HUES48 (cell line): ENCODE data around the gene CNTN3.

Experiments
- H3K27ac ChIP-seq: one replicate; pipeline ENCODE4 v1.7.0; 2013; ENCODE audit warnings: low read depth, low read length, inconsistent platforms
- H3K27me3 ChIP-seq: 2 replicates; pipeline ENCODE4 v1.6.1; 2013; ENCODE audit warnings: mild to moderate bottlenecking, low read length; ENCODE audit not compliant: control insufficient read depth, insufficient read depth
- H3K36me3 ChIP-seq: 2 replicates; pipeline ENCODE4 v1.6.1; 2013; ENCODE audit warnings: low read length; ENCODE audit not compliant: control insufficient read depth, insufficient read depth
- H3K4me1 ChIP-seq: 2 replicates; pipeline ENCODE4 v1.6.1; 2013; ENCODE audit warnings: mild to moderate bottlenecking, low read length; ENCODE audit not compliant: control insufficient read depth, insufficient read depth
- H3K4me3 ChIP-seq: 2 replicates; pipeline ENCODE4 v1.5.1; 2013; ENCODE audit warnings: mild to moderate bottlenecking, low read depth, low read length
- H3K9ac ChIP-seq: 2 replicates; pipeline ENCODE4 v1.6.1; 2013; ENCODE audit warnings: mild to moderate bottlenecking, low read depth, low read length, moderate library complexity
- H3K9me3 ChIP-seq: 2 replicates; pipeline ENCODE4 v1.6.1; 2013; ENCODE audit warnings: low read length; ENCODE audit not compliant: control insufficient read depth, insufficient read depth

The CNTN3 gene

GRCh38 chr3:74614107-74614967 lies at the start of gene CNTN3:
CNTN3 (minus strand) TSS chr3:74614659; CDS start chr3:74521112, 93,547 bp downstream.
- H3K27me3 ChIP-seq = peaks cover 50% of the 10 kb centered on the region
- H3K4me3 ChIP-seq = peak within 1 kb of the TSS; percentile 56
- no peak within 1 kb of the TSS for H3K9ac ChIP-seq
- H3K9me3 ChIP-seq = no peaks in the 10 kb centered on the region
- peaks cover 8% of the 10 kb centered on the region for H3K4me1 ChIP-seq
- no peak within 1 kb of the TSS for H3K27ac ChIP-seq
- no peaks in the 10 kb centered on the region for H3K36me3 ChIP-seq

GRCh38 chr3:74663178-74663577 lies 48.7 kb upstream of the CNTN3 start:
- H3K4me3 ChIP-seq = no peak overlapping the region
- no peaks in the 10 kb centered on the region for H3K4me1 ChIP-seq
- H3K9me3 ChIP-seq = peaks cover 10% of the 10 kb centered on the region; the same call in 1 of the 2 replicates
- no peak overlapping the region for H3K27ac ChIP-seq
- H3K36me3 ChIP-seq = no peaks in the 10 kb centered on the region
- H3K27me3 ChIP-seq = no peaks in the 10 kb centered on the region
- no peak overlapping the region for H3K9ac ChIP-seq

- no peak overlapping the region for H3K27ac ChIP-seq
- H3K36me3 ChIP-seq = no peaks in the 10 kb centered on the region
Measured at GRCh38 chr3:74661672-74662071, 47.2 kb upstream of the CNTN3 start.

GRCh38 chr3:74651885-74652284 lies 37.4 kb upstream of the CNTN3 start:
- Histone ChIP-seq H3K4me1 (no peaks in the 10 kb centered on the region), H3K27me3 (no peaks in the 10 kb centered on the region), H3K36me3 (no peaks in the 10 kb centered on the region), H3K27ac (no peak overlapping the region), H3K4me3 (no peak overlapping the region), H3K9me3 (no peaks in the 10 kb centered on the region), H3K9ac (no peak overlapping the region)

More at GRCh38 chr3:74661672-74662071, 47.2 kb upstream of the CNTN3 start:
- Histone ChIP-seq H3K9me3 (0 out of 2 replicates have a peak, but pooled peaks cover 4% of the 10 kb centered on the region), H3K27me3 (no peaks in the 10 kb centered on the region), H3K4me1 (no peaks in the 10 kb centered on the region), H3K4me3 (no peak overlapping the region), H3K9ac (no peak overlapping the region)

- H3K4me1 ChIP-seq = no peaks in the 10 kb centered on the region
- H3K27ac ChIP-seq = no peak overlapping the region
- H3K4me3 ChIP-seq = no peak overlapping the region
- no peaks in the 10 kb centered on the region for H3K36me3 ChIP-seq
- no peaks in the 10 kb centered on the region for H3K9me3 ChIP-seq
- no peaks in the 10 kb centered on the region for H3K27me3 ChIP-seq
- no peak overlapping the region for H3K9ac ChIP-seq
Measured at GRCh38 chr3:74651292-74651691, 36.8 kb upstream of the CNTN3 start.

- Histone ChIP-seq H3K27me3 (no peaks in the 10 kb centered on the region), H3K9ac (no peak overlapping the region), H3K9me3 (no peaks in the 10 kb centered on the region)
Measured at GRCh38 chr3:74648107-74648506, 33.6 kb upstream of the CNTN3 start.

GRCh38 chr3:74646094-74646493 lies 31.6 kb upstream of the CNTN3 start:
- H3K27ac ChIP-seq = no peak overlapping the region
- H3K4me3 ChIP-seq = no peak overlapping the region
- no peaks in the 10 kb centered on the region for H3K27me3 ChIP-seq
- no peaks in the 10 kb centered on the region for H3K4me1 ChIP-seq
- H3K9ac ChIP-seq = no peak overlapping the region
- H3K9me3 ChIP-seq = no peaks in the 10 kb centered on the region
- no peaks in the 10 kb centered on the region for H3K36me3 ChIP-seq

More at GRCh38 chr3:74648107-74648506, 33.6 kb upstream of the CNTN3 start:
- no peak overlapping the region for H3K27ac ChIP-seq
- H3K4me3 ChIP-seq = no peak overlapping the region
- H3K4me1 ChIP-seq = no peaks in the 10 kb centered on the region
- H3K36me3 ChIP-seq = no peaks in the 10 kb centered on the region

- Histone ChIP-seq H3K27ac (no peak overlapping the region), H3K4me1 (no peaks in the 10 kb centered on the region), H3K27me3 (no peaks in the 10 kb centered on the region), H3K36me3 (no peaks in the 10 kb centered on the region), H3K9me3 (no peaks in the 10 kb centered on the region), H3K9ac (no peak overlapping the region), H3K4me3 (no peak overlapping the region)
Measured at GRCh38 chr3:74643636-74644035, 29.2 kb upstream of the CNTN3 start.

- H3K27me3 ChIP-seq = no peaks in the 10 kb centered on the region
- H3K9me3 ChIP-seq = no peaks in the 10 kb centered on the region
- H3K4me3 ChIP-seq = no peak overlapping the region
- H3K27ac ChIP-seq = no peak overlapping the region
- H3K4me1 ChIP-seq = no peaks in the 10 kb centered on the region
- no peak overlapping the region for H3K9ac ChIP-seq
- no peaks in the 10 kb centered on the region for H3K36me3 ChIP-seq
Measured at GRCh38 chr3:74642876-74643275, 28.4 kb upstream of the CNTN3 start.

- H3K4me3 ChIP-seq = no peak overlapping the region
- no peaks in the 10 kb centered on the region for H3K27me3 ChIP-seq
- H3K4me1 ChIP-seq = no peaks in the 10 kb centered on the region
- H3K9me3 ChIP-seq = no peaks in the 10 kb centered on the region
- no peak overlapping the region for H3K9ac ChIP-seq
- H3K36me3 ChIP-seq = no peaks in the 10 kb centered on the region
- no peak overlapping the region for H3K27ac ChIP-seq
Measured at GRCh38 chr3:74640211-74640610, 25.8 kb upstream of the CNTN3 start.

GRCh38 chr3:74639681-74640080 lies 25.2 kb upstream of the CNTN3 start:
- H3K27me3 ChIP-seq = no peaks in the 10 kb centered on the region
- H3K4me3 ChIP-seq = no peak overlapping the region
- no peak overlapping the region for H3K27ac ChIP-seq
- H3K9ac ChIP-seq = no peak overlapping the region
- no peaks in the 10 kb centered on the region for H3K36me3 ChIP-seq
- no peaks in the 10 kb centered on the region for H3K4me1 ChIP-seq
- no peaks in the 10 kb centered on the region for H3K9me3 ChIP-seq
